Neural progenitor cell (in vitro differentiated cells): ENCODE results near the gene ZDHHC14. TPM values are rescaled to one million over a fixed set of nuclear protein-coding genes. Genes with fewer than 3 reads are reported as not detected.
A peak's percentile ranks its signal among the peaks of the same experiment; 100 is the strongest.

Experiments used
- DNase-seq: peaks from one replicate; pipeline ENCODE4 v3.0.0-alpha.2; 2016; ENCODE audit warnings: low spot score
- H2AFZ ChIP-seq: fragments of 200-600 bp; sonication (generic); replicated peaks from 2 replicates; pipeline ENCODE4 v1.6.1; 2016; ENCODE audit warnings: antibody characterized with exemption
- H3F3A ChIP-seq: fragments of 200-600 bp; sonication (generic); 2 replicates; pipeline ENCODE4 v1.6.1; 2016; ENCODE audit warnings: antibody characterized with exemption, low read depth
- H3K27ac ChIP-seq: fragments of 200-600 bp; sonication (generic); 2 replicates; pipeline ENCODE4 v1.5.1; 2016; ENCODE audit warnings: mild to moderate bottlenecking
- H3K27me3 ChIP-seq: fragments of 200-600 bp; sonication (generic); 2 replicates; pipeline ENCODE4 v1.6.1; 2016; ENCODE audit warnings: mild to moderate bottlenecking, moderate library complexity
- H3K36me3 ChIP-seq: fragments of 200-600 bp; sonication (generic); 2 replicates; pipeline ENCODE4 v1.5.1; 2016
- H3K4me1 ChIP-seq: fragments of 200-600 bp; sonication (generic); 2 replicates; pipeline ENCODE4 v1.6.1; 2016; ENCODE audit warnings: mixed run types
- H3K4me2 ChIP-seq: fragments of 200-600 bp; sonication (generic); 2 replicates; pipeline ENCODE4 v1.6.1; 2016
- H3K4me3 ChIP-seq: fragments of 200-600 bp; sonication (generic); 2 replicates; pipeline ENCODE4 v1.5.1; 2016
- H3K79me2 ChIP-seq: fragments of 200-600 bp; sonication (generic); 2 replicates; pipeline ENCODE4 v1.6.1; 2016; ENCODE audit warnings: low read depth
- H3K9ac ChIP-seq: fragments of 200-600 bp; sonication (generic); 2 replicates; pipeline ENCODE4 v1.6.1; 2016
- H3K9me3 ChIP-seq: fragments of 200-600 bp; sonication (generic); 2 replicates; pipeline ENCODE4 v1.5.1; 2016; ENCODE audit warnings: low read depth
- H4K20me1 ChIP-seq: fragments of 200-600 bp; sonication (generic); 2 replicates; pipeline ENCODE4 v1.6.1; 2016; ENCODE audit warnings: low read depth
- H3K27ac Mint-ChIP-seq: 3 replicates; pipeline ENCODE4 v1.8.0; 2021; ENCODE audit warnings: mixed read lengths
- H3K27me3 Mint-ChIP-seq: 2 replicates; pipeline ENCODE4 v1.8.0; 2022; ENCODE audit warnings: low read depth, mild to moderate bottlenecking, inconsistent platforms, moderate library complexity, mixed read lengths; ENCODE audit not compliant: insufficient read depth
- H3K36me3 Mint-ChIP-seq: 3 replicates; pipeline ENCODE4 v1.8.0; 2021; ENCODE audit warnings: mixed read lengths
- H3K4me1 Mint-ChIP-seq: 3 replicates; pipeline ENCODE4 v1.8.0; 2021; ENCODE audit warnings: mixed read lengths
- H3K4me3 Mint-ChIP-seq: 3 replicates; pipeline ENCODE4 v1.8.0; 2021; ENCODE audit warnings: mild to moderate bottlenecking, moderate library complexity, mixed read lengths
- H3K9me3 Mint-ChIP-seq: 3 replicates; pipeline ENCODE4 v1.8.0; 2020; ENCODE audit warnings: mixed read lengths
- EZH2 ChIP-seq: fragments of 200-600 bp; sonication (generic); IDR thresholded peaks from 2 replicates; pipeline ENCODE4 v1.6.1; 2017; ENCODE audit warnings: antibody characterized with exemption, mild to moderate bottlenecking, moderate library complexity
- EZH2phosphoT487 ChIP-seq: fragments of 200-600 bp; sonication (generic); IDR thresholded peaks from 2 replicates; pipeline ENCODE4 v1.6.1; 2017; ENCODE audit warnings: antibody characterized with exemption
- total RNA-seq: library from RNA; depleted of rRNA; stranded (reverse); fragments of >200 nt; gene quantifications from 2 replicates; pipeline ENCODE4 v1.2.3, GENCODE V29; 2015; ENCODE audit warnings: low replicate concordance
- TF ChIP-seq, protein P1 (sequence below): fragments of 200-600 bp; sonication (generic); IDR thresholded peaks from 2 replicates; pipeline ENCODE4 v1.5.1; 2017; ENCODE audit warnings: antibody characterized with exemption, mild to moderate bottlenecking

The ZDHHC14 gene
- total RNA-seq, 1 donor from 2014 or later, result 14.5 TPM

DNA sequence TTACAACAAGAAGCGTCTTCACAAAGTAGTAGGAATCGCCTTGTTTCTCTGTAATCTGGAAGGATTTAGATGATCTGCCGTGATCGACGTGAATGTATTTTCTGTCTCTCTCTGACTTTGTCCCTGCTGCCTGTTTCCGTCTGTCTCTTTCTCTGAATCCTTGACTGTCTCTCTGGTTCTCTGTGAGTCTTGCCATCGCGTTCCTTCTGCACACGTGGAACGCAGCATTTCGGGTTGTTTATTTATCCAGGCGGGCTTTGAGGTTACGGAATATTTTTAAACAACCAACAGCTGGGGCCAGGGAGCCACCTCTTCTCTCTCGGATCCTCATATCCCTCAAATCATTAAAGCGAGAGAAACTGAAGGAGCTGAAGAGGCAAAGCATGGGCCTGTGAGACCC, 215.9 kb downstream of the ZDHHC14 start:
- Mint-ChIP-seq H3K36me3 (peaks cover 9% of the 10 kb centered on the region), H3K27ac (no peak overlapping the region), H3K4me3 (no peak overlapping the region), H3K9me3 (no peaks in the 10 kb centered on the region), H3K27me3 (peaks cover 2% of the 10 kb centered on the region), H3K4me1 (peaks cover 10% of the 10 kb centered on the region)
- no peak for TF ChIP-seq EZH2
- no peak for TF ChIP-seq EZH2phosphoT487
- TF ChIP-seq, protein P1, sequence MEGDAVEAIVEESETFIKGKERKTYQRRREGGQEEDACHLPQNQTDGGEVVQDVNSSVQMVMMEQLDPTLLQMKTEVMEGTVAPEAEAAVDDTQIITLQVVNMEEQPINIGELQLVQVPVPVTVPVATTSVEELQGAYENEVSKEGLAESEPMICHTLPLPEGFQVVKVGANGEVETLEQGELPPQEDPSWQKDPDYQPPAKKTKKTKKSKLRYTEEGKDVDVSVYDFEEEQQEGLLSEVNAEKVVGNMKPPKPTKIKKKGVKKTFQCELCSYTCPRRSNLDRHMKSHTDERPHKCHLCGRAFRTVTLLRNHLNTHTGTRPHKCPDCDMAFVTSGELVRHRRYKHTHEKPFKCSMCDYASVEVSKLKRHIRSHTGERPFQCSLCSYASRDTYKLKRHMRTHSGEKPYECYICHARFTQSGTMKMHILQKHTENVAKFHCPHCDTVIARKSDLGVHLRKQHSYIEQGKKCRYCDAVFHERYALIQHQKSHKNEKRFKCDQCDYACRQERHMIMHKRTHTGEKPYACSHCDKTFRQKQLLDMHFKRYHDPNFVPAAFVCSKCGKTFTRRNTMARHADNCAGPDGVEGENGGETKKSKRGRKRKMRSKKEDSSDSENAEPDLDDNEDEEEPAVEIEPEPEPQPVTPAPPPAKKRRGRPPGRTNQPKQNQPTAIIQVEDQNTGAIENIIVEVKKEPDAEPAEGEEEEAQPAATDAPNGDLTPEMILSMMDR, result no peak
- no peak for DNase-seq
- H3K4me3 ChIP-seq, result no peak overlapping the region
- H3K27ac ChIP-seq, result no peak overlapping the region
- H3K27me3 ChIP-seq, result no peaks in the 10 kb centered on the region
- H3K36me3 ChIP-seq, result no peaks in the 10 kb centered on the region
- H3K9me3 ChIP-seq, result no peaks in the 10 kb centered on the region
- H2AFZ ChIP-seq, result no peak overlapping the region
- no peaks in the 10 kb centered on the region for H3F3A ChIP-seq
- H3K79me2 ChIP-seq, result no peaks in the 10 kb centered on the region
- H3K4me1 ChIP-seq, result peaks cover 9% of the 10 kb centered on the region
- H3K9ac ChIP-seq, result no peak overlapping the region
- no peak overlapping the region for H3K4me2 ChIP-seq
- H4K20me1 ChIP-seq, result no peaks in the 10 kb centered on the region

DNA sequence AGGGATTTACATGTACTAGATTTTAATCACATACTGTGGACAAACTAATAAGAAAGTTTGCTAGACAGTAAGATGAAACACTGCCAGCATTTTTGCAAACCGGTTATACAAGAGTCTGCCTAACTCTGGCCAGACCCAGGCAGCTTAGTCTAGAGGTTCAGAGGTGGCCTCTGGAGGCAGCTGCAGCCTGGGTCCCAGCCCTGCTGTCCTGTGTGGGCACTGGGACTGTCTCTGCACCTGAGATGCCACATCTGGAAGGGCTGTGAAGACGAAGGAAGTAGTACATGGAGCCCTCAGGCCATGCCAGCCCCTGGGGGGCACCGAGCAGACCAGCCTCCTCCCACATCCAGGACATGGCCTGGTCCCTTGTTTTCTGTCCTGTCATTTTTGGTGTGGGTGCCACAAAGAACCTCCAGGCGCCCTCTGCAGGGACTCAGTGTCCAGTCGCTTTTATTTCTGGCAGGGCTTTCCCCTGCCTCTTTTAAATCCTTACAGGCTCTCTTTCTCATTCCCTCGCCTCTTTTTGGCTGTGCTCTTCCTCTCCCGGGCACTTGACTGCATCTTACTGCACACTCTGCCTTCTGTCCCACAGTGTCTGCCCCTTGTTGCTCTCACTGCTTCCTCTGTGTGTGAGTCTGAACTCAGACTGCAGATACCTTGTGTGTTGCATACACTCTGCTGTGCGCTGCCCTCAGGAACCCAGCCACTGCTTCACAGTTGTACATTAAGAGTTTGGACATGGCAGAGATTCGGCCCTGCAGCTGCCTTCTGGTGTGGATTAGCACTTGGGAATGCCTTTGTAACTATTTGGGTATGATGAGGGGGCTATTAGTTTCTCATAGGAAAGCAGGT, 216.7 kb downstream of the ZDHHC14 start:
- peak overlapping the region; percentile 19 for H3K9ac ChIP-seq
- Mint-ChIP-seq H3K36me3 (peaks cover 9% of the 10 kb centered on the region), H3K4me3 (no peak overlapping the region), H3K9me3 (no peaks in the 10 kb centered on the region), H3K27ac (no peak overlapping the region), H3K4me1 (peaks cover 10% of the 10 kb centered on the region), H3K27me3 (peaks cover 2% of the 10 kb centered on the region)
- DNase-seq, result peak; percentile 73
- no peaks in the 10 kb centered on the region for H3K27me3 ChIP-seq
- no peaks in the 10 kb centered on the region for H3K9me3 ChIP-seq
- H3K36me3 ChIP-seq, result no peaks in the 10 kb centered on the region
- H2AFZ ChIP-seq, result peak overlapping the region; percentile 81
- H3F3A ChIP-seq, result no peaks in the 10 kb centered on the region
- no peaks in the 10 kb centered on the region for H4K20me1 ChIP-seq
- H3K27ac ChIP-seq, result no peak overlapping the region
- H3K4me2 ChIP-seq, result no peak overlapping the region
- H3K4me3 ChIP-seq, result no peak overlapping the region
- H3K79me2 ChIP-seq, result no peaks in the 10 kb centered on the region
- TF ChIP-seq EZH2, result no peak
- TF ChIP-seq, protein P1, result peak; percentile 68
- peaks cover 9% of the 10 kb centered on the region for H3K4me1 ChIP-seq

DNA sequence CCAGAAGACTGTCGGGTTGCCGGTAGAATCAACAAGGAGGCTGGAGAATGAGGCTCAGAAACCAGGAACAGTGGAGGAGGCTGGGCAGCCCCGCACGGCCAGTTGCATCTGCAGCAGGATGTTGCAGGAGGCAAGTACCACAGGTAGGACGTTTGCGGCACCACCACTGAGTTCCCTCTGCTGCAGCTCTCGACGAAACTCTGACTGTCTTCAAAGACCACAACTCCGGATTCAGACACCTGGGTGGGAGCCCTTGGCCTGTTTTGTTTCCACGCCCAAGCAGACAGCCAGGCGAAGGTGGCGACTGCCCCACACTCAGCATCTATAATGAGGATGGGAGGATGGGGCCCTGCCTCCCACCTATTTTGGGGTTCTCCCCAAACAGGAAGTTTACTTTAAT, 218.2 kb downstream of the ZDHHC14 start:
- Histone ChIP-seq H3K79me2 (no peaks in the 10 kb centered on the region), H3K4me3 (no peak overlapping the region), H2AFZ (no peak overlapping the region), H3K4me2 (no peak overlapping the region), H3F3A (no peaks in the 10 kb centered on the region), H3K36me3 (no peaks in the 10 kb centered on the region), H4K20me1 (no peaks in the 10 kb centered on the region), H3K27ac (no peak overlapping the region), H3K27me3 (no peaks in the 10 kb centered on the region), H3K9ac (no peak overlapping the region), H3K4me1 (peaks cover 9% of the 10 kb centered on the region), H3K9me3 (no peaks in the 10 kb centered on the region)
- H3K9me3 Mint-ChIP-seq, result no peaks in the 10 kb centered on the region
- TF ChIP-seq, protein P1, result no peak
- TF ChIP-seq EZH2, result no peak
- no peak for TF ChIP-seq EZH2phosphoT487
- H3K4me3 Mint-ChIP-seq, result no peak overlapping the region
- H3K27me3 Mint-ChIP-seq, result peaks cover 2% of the 10 kb centered on the region
- H3K36me3 Mint-ChIP-seq, result peaks cover 9% of the 10 kb centered on the region
- no peak overlapping the region for H3K27ac Mint-ChIP-seq
- peaks cover 8% of the 10 kb centered on the region for H3K4me1 Mint-ChIP-seq
- no peak for DNase-seq
